ENCODE data around the gene CAMKV. TPM values are rescaled to one million over a fixed set of nuclear protein-coding genes. Genes with fewer than 3 reads are reported as not detected.
"Not testable (repeated sequence)": the region's sequence is repeated elsewhere in the genome, so short reads cannot be mapped to it uniquely, and the experiment has no call there.

CAMKV gene
- total RNA-seq, 1 experiment from 2014 or later: not detected

- Mint-ChIP-seq H3K9me3 (ENCODE audit: unreplicated experiment) (no peaks in the 10 kb centered on the region), H3K4me1 (ENCODE audit: insufficient read depth, unreplicated experiment) (no peaks in the 10 kb centered on the region), H3K36me3 (ENCODE audit: insufficient read depth, unreplicated experiment) (no peaks in the 10 kb centered on the region), H3K27me3 (ENCODE audit: insufficient read depth, unreplicated experiment) (no peaks in the 10 kb centered on the region), H3K4me3 (ENCODE audit: unreplicated experiment) (no peak overlapping the region), H3K27ac (ENCODE audit: low read depth, unreplicated experiment) (no peak overlapping the region)
- TF ChIP-seq CTCF (IDR thresholded peaks at IDR 0.05; ENCODE audit: unreplicated experiment): no peak
- POLR2A ChIA-PET: no interaction called here
- DNase-seq (ENCODE audit: unreplicated experiment): no peak
- no TSS peak for BruUV-seq (replicated peaks)
- CTCF ChIA-PET: interaction anchor here (1.1 to 1.9 kb wide), 3 partner anchors 13 to 22 kb away, joined by 3 to 19 read pairs (median 3); partner anchors contain the start of genes INKA1 and UBA7
- intact Hi-C loops (cut with micrococcal nuclease): no loop called here
Observed at GRCh38 chr3:49826016-49826415, 43.7 kb downstream of the CAMKV start.

DNA sequence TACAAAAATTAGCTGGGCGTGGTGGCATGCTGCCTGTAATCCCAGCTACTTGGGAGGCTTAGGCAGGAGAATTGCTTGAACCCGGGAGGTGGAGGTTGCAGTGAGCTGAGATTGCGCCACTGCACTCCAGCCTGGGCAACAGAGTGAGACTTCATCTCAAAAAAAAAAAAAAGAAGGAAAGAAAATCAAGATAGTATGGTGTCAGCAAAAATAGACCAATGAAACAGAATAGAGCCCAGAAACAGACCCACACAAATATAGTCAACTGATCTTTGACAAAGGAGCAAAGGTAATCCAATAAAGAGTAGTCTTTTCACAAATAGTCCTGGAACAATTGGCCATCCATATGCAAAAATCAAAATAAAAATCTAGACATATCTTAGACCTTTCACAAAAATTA, 46.6 kb downstream of the CAMKV start:
- H3K27ac Mint-ChIP-seq (ENCODE audit: low read depth, unreplicated experiment); H3K9me3 Mint-ChIP-seq (ENCODE audit: unreplicated experiment); intact Hi-C loops (cut with micrococcal nuclease); POLR2A ChIA-PET; DNase-seq (ENCODE audit: unreplicated experiment); H3K4me1 Mint-ChIP-seq (ENCODE audit: insufficient read depth, unreplicated experiment); BruUV-seq (replicated peaks); H3K4me3 Mint-ChIP-seq (ENCODE audit: unreplicated experiment); H3K27me3 Mint-ChIP-seq (ENCODE audit: insufficient read depth, unreplicated experiment); H3K36me3 Mint-ChIP-seq (ENCODE audit: insufficient read depth, unreplicated experiment): not testable (repeated sequence)
- CTCF ChIA-PET: interaction anchor here (0.7 to 2.4 kb wide), 2 partner anchors 12 to 16 kb away, joined by 3 to 9 read pairs; no protein-coding TSS in a partner anchor

GRCh38 chr3:49813497-49814174, 56.1 kb downstream of the CAMKV start, which contains the start of gene UBA7:
UBA7 (minus strand) TSS chr3:49813953; CDS start chr3:49813787, 166 bp downstream.
- no peaks in the 10 kb centered on the region for H3K27me3 Mint-ChIP-seq (ENCODE audit: insufficient read depth, unreplicated experiment)
- DNase-seq (ENCODE audit: unreplicated experiment): peak; percentile 47
- TF ChIP-seq CTCF (IDR thresholded peaks at IDR 0.05; ENCODE audit: unreplicated experiment): no peak
- H3K4me1 Mint-ChIP-seq (ENCODE audit: insufficient read depth, unreplicated experiment): no peaks in the 10 kb centered on the region
- H3K9me3 Mint-ChIP-seq (ENCODE audit: unreplicated experiment): no peaks in the 10 kb centered on the region
- no TSS peak for BruUV-seq (replicated peaks)
- CTCF ChIA-PET: interaction anchor here (0.7 to 2.3 kb wide), 4 partner anchors 12 to 92 kb away, joined by 3 to 12 read pairs (median 4); no protein-coding TSS in a partner anchor
- H3K4me3 Mint-ChIP-seq (ENCODE audit: unreplicated experiment): peak within 1 kb of the TSS; percentile 70
- peak within 1 kb of the TSS; percentile 42 for H3K27ac Mint-ChIP-seq (ENCODE audit: low read depth, unreplicated experiment)
- intact Hi-C loops (cut with micrococcal nuclease): no loop called here
- H3K36me3 Mint-ChIP-seq (ENCODE audit: insufficient read depth, unreplicated experiment): no peaks in the 10 kb centered on the region
- POLR2A ChIA-PET: interaction anchor here (0.5 to 1.9 kb wide), 7 partner anchors 9 to 967 kb away, joined by 3 to 8 read pairs (median 3); partner anchors contain the start of genes CDHR4 and INKA1

GRCh38 chr3:49812916-49813496, 56.7 kb downstream of the CAMKV start:
- ChIA-PET CTCF (interaction anchor here (0.7 to 2.3 kb wide), 4 partner anchors 13 to 93 kb away, joined by 3 to 12 read pairs (median 4); no protein-coding TSS in a partner anchor), POLR2A (interaction anchor here (0.6 to 1.9 kb wide), 6 partner anchors 9 to 403 kb away, joined by 3 to 8 read pairs (median 3); partner anchors contain the start of genes CDHR4 and INKA1)
- H3K27me3 Mint-ChIP-seq (ENCODE audit: insufficient read depth, unreplicated experiment): no peaks in the 10 kb centered on the region
- H3K27ac Mint-ChIP-seq (ENCODE audit: low read depth, unreplicated experiment): peak overlapping the region; percentile 42
- BruUV-seq (replicated peaks): no TSS peak
- DNase-seq (ENCODE audit: unreplicated experiment): no peak
- intact Hi-C loops (cut with micrococcal nuclease): no loop called here
- H3K4me3 Mint-ChIP-seq (ENCODE audit: unreplicated experiment): peak overlapping the region; percentile 70
- H3K36me3 Mint-ChIP-seq (ENCODE audit: insufficient read depth, unreplicated experiment): no peaks in the 10 kb centered on the region
- no peak for TF ChIP-seq CTCF (IDR thresholded peaks at IDR 0.05; ENCODE audit: unreplicated experiment)
- H3K9me3 Mint-ChIP-seq (ENCODE audit: unreplicated experiment): no peaks in the 10 kb centered on the region
- H3K4me1 Mint-ChIP-seq (ENCODE audit: insufficient read depth, unreplicated experiment): no peaks in the 10 kb centered on the region

Other genes starting within 250 kb of the CAMKV start
- 95.8 and 127 TPM in 2 replicates for gene APEH, start 195.6 kb downstream of the CAMKV start, total RNA-seq (2022)
- 16.3 and 18.2 TPM in 2 replicates for gene MST1, start 180.4 kb downstream of the CAMKV start, total RNA-seq (2022)
- 47.8 and 48.6 TPM in 2 replicates for gene RNF123, start 180.3 kb downstream of the CAMKV start, total RNA-seq (2022)
- 0.79 TPM in 1 of 2 replicates, not detected in the other for gene AMIGO3, start 150.2 kb downstream of the CAMKV start, total RNA-seq (2022)
- 84.3 and 88.1 TPM in 2 replicates for gene GMPPB, start 146.0 kb downstream of the CAMKV start, total RNA-seq (2022)
- 43.4 and 44.8 TPM in 2 replicates for gene IP6K1, start 83.4 kb downstream of the CAMKV start, total RNA-seq (2022)
- gene CDHR4, start 70.0 kb downstream of the CAMKV start, total RNA-seq (2022): 0.44 and 1.1 TPM in 2 replicates
- gene INKA1, start 66.6 kb downstream of the CAMKV start, total RNA-seq (2022): 4.8 and 7.4 TPM in 2 replicates
- gene UBA7, start 56.0 kb downstream of the CAMKV start, total RNA-seq (2022): 3.8 and 6.6 TPM in 2 replicates
- 7.1 and 9.3 TPM in 2 replicates for gene TRAIP, start 13.3 kb downstream of the CAMKV start, total RNA-seq (2022)
- gene MST1R, start 34.0 kb upstream of the CAMKV start, total RNA-seq (2022): 66.4 and 103 TPM in 2 replicates
- gene MON1A, start 59.9 kb upstream of the CAMKV start, total RNA-seq (2022): 9.6 and 18.6 TPM in 2 replicates
- 58.0 and 65.8 TPM in 2 replicates for gene RBM6, start 70.2 kb upstream of the CAMKV start, total RNA-seq (2022)
- gene RBM5, start 219.0 kb upstream of the CAMKV start, total RNA-seq (2022): 138 TPM in 2 replicates